Motor neuron (in vitro differentiated cells): ENCODE data around the gene HSCB. TPM values are rescaled to one million over a fixed set of nuclear protein-coding genes. Genes with fewer than 3 reads are reported as not detected.
"Not testable (repeated sequence)": the region's sequence is repeated elsewhere in the genome, so short reads cannot be mapped to it uniquely, and the experiment has no call there.

Source experiments
- ATAC-seq, 8 experiments: fragments of 200-7000 bp; cut with Tn5 transposase; replicated peaks in 6 of 8; 2 replicates each; pipeline ENCODE4 v1.8.0; 2021; ENCODE audit warnings: mild to moderate bottlenecking in 8 of 8, moderate library complexity in 8 of 8
- H3K27ac ChIP-seq, 2 donors: fragments of 250-450 bp; sonication (Bioruptor Pico); 2 replicates each; pipeline ENCODE4 v1.9.0; 2021; ENCODE audit warnings: antibody characterized with exemption in 2 of 2, mild to moderate bottlenecking in 2 of 2, moderate library complexity in 1 of 2
- H3K4me1 ChIP-seq, 2 donors: fragments of 250-450 bp; sonication (Bioruptor Pico); replicated peaks in 1 of 2; 2 replicates each; pipeline ENCODE4 v1.6.1; 2021; ENCODE audit warnings: antibody characterized with exemption in 2 of 2, mild to moderate bottlenecking in 2 of 2, moderate library complexity in 1 of 2
- H3K4me3 ChIP-seq, 5 donors: fragments of 250-450 bp; sonication (Bioruptor Pico); 2 replicates each; pipeline ENCODE4 v1.9.0; 2021; ENCODE audit warnings: antibody characterized with exemption in 5 of 5, mild to moderate bottlenecking in 5 of 5, moderate library complexity in 4 of 5
- WGBS, 10 experiments: fragments of 450-650 bp; shearing (Covaris generic); methylation state at CpG; one replicate each; pipeline ENCODE4 v1.0.0; 2022; 5-methylcytosine and 5-hydroxymethylcytosine counted together
- in situ Hi-C, 9 experiments: fragments of 400-800 bp; cut with MboI; loops; one replicate each; pipeline ENCODE4 v1.15.0; 2021; ENCODE audit warnings: low sequenced_read_pairs in 9 of 9, low pct_unique_long_range_greater_than_20kb in 2 of 9; ENCODE audit not compliant: unreplicated experiment in 9 of 9
- total RNA-seq, 8 experiments: library from RNA; unstranded; fragments of 300-600 nt; gene quantifications; 2 replicates each; pipeline versions ENCODE4 v1.2.3 to v1.2.4, GENCODE V29; 2022

HSCB gene
- total RNA-seq, 8 experiments from 2014 or later: 7.7 to 25.8 (median 16.2) TPM

- no peak for ATAC-seq
- Histone ChIP-seq H3K4me1 (no peaks in the 10 kb centered on the region), H3K4me3 (no peak overlapping the region), H3K27ac (no peak overlapping the region)
- in situ Hi-C loops: loop anchor here in 1 of 9 experiments (25.0 kb wide), 1 partner anchor 112 kb away; no protein-coding TSS in a partner anchor
- WGBS, 10 experiments: 54 to 100% (median 89%) methylated on average over 2 to 6 of the region's 6 CpGs; no CpG with 5 or more reads in 1 of the 10 experiments
Observed at GRCh38 chr22:28750471-28750881, 8.6 kb downstream of the HSCB start.

GRCh38 chr22:28754512-28754911 is 12.7 kb downstream of the HSCB start:
- in situ Hi-C loops: loop anchor here in 1 of 9 experiments (25.0 kb wide), 1 partner anchor 108 kb away; no protein-coding TSS in a partner anchor
- H3K4me1 ChIP-seq, H3K27ac ChIP-seq, H3K4me3 ChIP-seq, ATAC-seq: not testable (repeated sequence)
- 96 to 100% (median 100%) methylated on average over 1 to 3 of the region's 3 CpGs; no CpG with 5 or more reads in 4 of the 10 experiments for WGBS, 10 experiments

GRCh38 chr22:28759861-28760560 is 18.2 kb downstream of the HSCB start:
- H3K27ac ChIP-seq: no peak overlapping the region
- H3K4me1 ChIP-seq: no peaks in the 10 kb centered on the region
- H3K4me3 ChIP-seq: no peak overlapping the region
- 0 to 67% (median 33%) methylated on average over 1 to 2 of the region's 3 CpGs; no CpG with 5 or more reads in 4 of the 10 experiments for WGBS, 10 experiments
- in situ Hi-C loops: loop anchor here in 1 of 9 experiments (25.0 kb wide), 1 partner anchor 102 kb away; no protein-coding TSS in a partner anchor
- ATAC-seq: no peak

GRCh38 chr22:28761449-28761755 is 19.6 kb downstream of the HSCB start:
- H3K27ac ChIP-seq: no peak overlapping the region

GRCh38 chr22:28762000-28762399 is 20.2 kb downstream of the HSCB start:
- in situ Hi-C loops: loop anchor here in 1 of 9 experiments (25.0 kb wide), 1 partner anchor 100 kb away; no protein-coding TSS in a partner anchor
- ATAC-seq: not testable (repeated sequence)
- 40 to 100% (median 81%) methylated on average over 1 to 3 of the region's 4 CpGs; no CpG with 5 or more reads in 4 of the 10 experiments for WGBS, 10 experiments

More at GRCh38 chr22:28761449-28761755, 19.6 kb downstream of the HSCB start:
- in situ Hi-C loops: loop anchor here in 1 of 9 experiments (25.0 kb wide), 1 partner anchor 101 kb away; no protein-coding TSS in a partner anchor
- WGBS, 10 experiments: 69 to 100% (median 99%) methylated on average over 3 to 6 of the region's 10 CpGs; no CpG with 5 or more reads in 6 of the 10 experiments
- no peak for ATAC-seq
- Histone ChIP-seq H3K4me1 (no peaks in the 10 kb centered on the region), H3K4me3 (no peak overlapping the region)

GRCh38 chr22:28766628-28767027 is 24.8 kb downstream of the HSCB start:
- WGBS, 10 experiments: 60 to 100% (median 81%) methylated on average over 1 to 3 of the region's 3 CpGs; no CpG with 5 or more reads in 3 of the 10 experiments
- Histone ChIP-seq H3K4me1 (no peaks in the 10 kb centered on the region), H3K27ac (no peak overlapping the region), H3K4me3 (no peak overlapping the region)
- ATAC-seq: no peak
- in situ Hi-C loops: loop anchor here in 1 of 9 experiments (25.0 kb wide), 1 partner anchor 96 kb away; no protein-coding TSS in a partner anchor

More at GRCh38 chr22:28762000-28762399, 20.2 kb downstream of the HSCB start:
- H3K27ac ChIP-seq, H3K4me3 ChIP-seq, H3K4me1 ChIP-seq: not testable (repeated sequence)

- H3K4me3 ChIP-seq: no peak overlapping the region
- in situ Hi-C loops: loop anchor here in 1 of 9 experiments (25.0 kb wide), 1 partner anchor 93 kb away; no protein-coding TSS in a partner anchor
- H3K4me1 ChIP-seq: peaks cover 0 to 3% of the 10 kb centered on the region in 2 donors
- 0 to 100% (median 94%) methylated on average over 1 to 6 of the region's 6 CpGs; no CpG with 5 or more reads in 3 of the 10 experiments for WGBS, 10 experiments
- no peak for ATAC-seq
- no peak overlapping the region for H3K27ac ChIP-seq
Observed at GRCh38 chr22:28768701-28769393, 27.0 kb downstream of the HSCB start.

GRCh38 chr22:28769394-28770085 is 27.7 kb downstream of the HSCB start:
- no peak overlapping the region for H3K4me3 ChIP-seq
- no peak for ATAC-seq
- H3K4me1 ChIP-seq: peaks cover 0 to 3% of the 10 kb centered on the region in 2 donors
- no peak overlapping the region for H3K27ac ChIP-seq
- 61 to 100% (median 92%) methylated on average over 1 to 14 of the region's 14 CpGs; no CpG with 5 or more reads in 1 of the 10 experiments for WGBS, 10 experiments
- in situ Hi-C loops: loop anchor here in 1 of 9 experiments (25.0 kb wide), 1 partner anchor 93 kb away; no protein-coding TSS in a partner anchor

- Histone ChIP-seq H3K27ac (no peak overlapping the region), H3K4me3 (no peak overlapping the region), H3K4me1 (peaks cover 0 to 3% of the 10 kb centered on the region in 2 donors)
- no peak for ATAC-seq
- in situ Hi-C loops: loop anchor here in 1 of 9 experiments (25.0 kb wide), 1 partner anchor 91 kb away; no protein-coding TSS in a partner anchor
- WGBS, 10 experiments: 65 to 100% (median 79%) methylated on average over 2 to 3 of the region's 5 CpGs; no CpG with 5 or more reads in 4 of the 10 experiments
Observed at GRCh38 chr22:28771195-28771791, 29.5 kb downstream of the HSCB start.

GRCh38 chr22:28772633-28773460 is 31.0 kb downstream of the HSCB start, which contains the start of gene CCDC117:
CCDC117 (plus strand) TSS chr22:28772695; CDS start chr22:28772850, 155 bp downstream.
- ATAC-seq: peak; percentile 85 to 97 (median 94)
- Histone ChIP-seq H3K4me1 (peaks cover 0 to 3% of the 10 kb centered on the region in 2 donors), H3K4me3 (peak within 1 kb of the TSS; percentile 83 to 96 (median 89)), H3K27ac (peak within 1 kb of the TSS; percentile 93 to 99)
- WGBS, 10 experiments: 0 to 1% (median 0%) methylated on average over 1 to 9 of the region's 92 CpGs; no CpG with 5 or more reads in 5 of the 10 experiments
- in situ Hi-C loops: loop anchor here in 1 of 9 experiments (25.0 kb wide), 1 partner anchor 89 kb away; no protein-coding TSS in a partner anchor

- Histone ChIP-seq H3K4me3 (peak overlapping the region; percentile 83 to 96 (median 89)), H3K27ac (no peak overlapping the region)
- 0 to 67% (median 11%) methylated on average over 1 to 10 of the region's 10 CpGs; no CpG with 5 or more reads in 1 of the 10 experiments for WGBS, 10 experiments
Observed at GRCh38 chr22:28773461-28773867, 31.6 kb downstream of the HSCB start.

More at GRCh38 chr22:28773461-28773867, 31.6 kb downstream of the HSCB start:
- H3K4me1 ChIP-seq: peaks cover 0 to 3% of the 10 kb centered on the region in 2 donors
- ATAC-seq: no peak
- in situ Hi-C loops: loop anchor here in 1 of 9 experiments (25.0 kb wide), 1 partner anchor 89 kb away; no protein-coding TSS in a partner anchor
